ENCODE measurements around the gene AHDC1. TPM values are rescaled to one million over a fixed set of nuclear protein-coding genes. Genes with fewer than 3 reads are reported as not detected.

AHDC1 gene
- polyA plus RNA-seq, 1 experiment, result 3.0 TPM

DNA sequence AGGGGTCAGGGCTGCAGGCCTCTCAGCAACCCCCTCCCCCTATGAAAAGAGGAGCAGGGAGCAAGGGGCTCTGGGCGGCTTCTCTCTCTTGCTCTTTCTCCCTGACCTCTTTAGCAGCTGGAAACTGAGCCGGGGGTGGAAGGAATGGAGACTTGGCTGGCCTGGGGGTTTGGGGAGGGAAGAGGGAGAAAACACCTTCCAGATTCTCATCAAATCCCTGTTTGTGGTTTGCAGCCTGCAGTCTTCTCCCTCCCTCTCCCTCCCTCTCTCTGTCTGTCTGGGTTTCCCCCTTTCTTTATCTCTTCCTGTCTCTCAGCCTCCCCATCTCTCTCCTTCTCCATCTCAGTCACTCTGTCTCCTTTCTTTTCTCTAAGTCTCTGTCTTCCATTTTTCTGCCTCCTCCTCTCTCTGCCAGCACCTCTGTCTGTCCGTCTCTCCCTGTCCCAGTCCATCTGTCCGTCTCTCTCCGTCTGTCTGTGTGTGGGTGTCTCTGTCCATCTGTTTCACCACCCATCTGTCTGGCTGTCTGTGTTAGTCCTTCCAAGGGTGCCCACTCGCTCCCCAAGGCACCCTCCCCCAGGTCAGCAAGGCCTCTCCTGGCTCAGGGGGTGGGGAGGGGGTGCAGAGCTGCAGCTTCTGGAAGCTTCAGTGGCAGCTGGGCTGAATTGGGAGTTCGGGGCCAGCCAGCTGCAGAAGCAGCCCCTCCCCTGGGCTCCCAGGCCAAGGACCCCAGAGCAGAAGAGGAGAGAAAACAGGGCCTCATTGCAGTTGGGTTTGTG lies 6.2 kb downstream of the AHDC1 start:
- ChIA-PET CTCF (no interaction called here), POLR2A (no interaction called here)
- Histone ChIP-seq H3K27me3 (ENCODE audit: control insufficient read depth, insufficient read depth, low read length) (no peaks in the 10 kb centered on the region), H3K4me3 (ENCODE audit: low read depth, low read length) (no peak overlapping the region), H3K9me3 (ENCODE audit: control insufficient read depth, insufficient read depth, low read length) (no peaks in the 10 kb centered on the region), H3K27ac (ENCODE audit: low read depth, low read length) (peak overlapping the region; percentile 12)
- DNase-seq (ENCODE audit: low read depth, low spot score), result no peak
- TF ChIP-seq, protein P1, sequence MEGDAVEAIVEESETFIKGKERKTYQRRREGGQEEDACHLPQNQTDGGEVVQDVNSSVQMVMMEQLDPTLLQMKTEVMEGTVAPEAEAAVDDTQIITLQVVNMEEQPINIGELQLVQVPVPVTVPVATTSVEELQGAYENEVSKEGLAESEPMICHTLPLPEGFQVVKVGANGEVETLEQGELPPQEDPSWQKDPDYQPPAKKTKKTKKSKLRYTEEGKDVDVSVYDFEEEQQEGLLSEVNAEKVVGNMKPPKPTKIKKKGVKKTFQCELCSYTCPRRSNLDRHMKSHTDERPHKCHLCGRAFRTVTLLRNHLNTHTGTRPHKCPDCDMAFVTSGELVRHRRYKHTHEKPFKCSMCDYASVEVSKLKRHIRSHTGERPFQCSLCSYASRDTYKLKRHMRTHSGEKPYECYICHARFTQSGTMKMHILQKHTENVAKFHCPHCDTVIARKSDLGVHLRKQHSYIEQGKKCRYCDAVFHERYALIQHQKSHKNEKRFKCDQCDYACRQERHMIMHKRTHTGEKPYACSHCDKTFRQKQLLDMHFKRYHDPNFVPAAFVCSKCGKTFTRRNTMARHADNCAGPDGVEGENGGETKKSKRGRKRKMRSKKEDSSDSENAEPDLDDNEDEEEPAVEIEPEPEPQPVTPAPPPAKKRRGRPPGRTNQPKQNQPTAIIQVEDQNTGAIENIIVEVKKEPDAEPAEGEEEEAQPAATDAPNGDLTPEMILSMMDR (IDR thresholded peaks at IDR 0.05; ENCODE audit: low read depth, low read length), result no peak

DNA sequence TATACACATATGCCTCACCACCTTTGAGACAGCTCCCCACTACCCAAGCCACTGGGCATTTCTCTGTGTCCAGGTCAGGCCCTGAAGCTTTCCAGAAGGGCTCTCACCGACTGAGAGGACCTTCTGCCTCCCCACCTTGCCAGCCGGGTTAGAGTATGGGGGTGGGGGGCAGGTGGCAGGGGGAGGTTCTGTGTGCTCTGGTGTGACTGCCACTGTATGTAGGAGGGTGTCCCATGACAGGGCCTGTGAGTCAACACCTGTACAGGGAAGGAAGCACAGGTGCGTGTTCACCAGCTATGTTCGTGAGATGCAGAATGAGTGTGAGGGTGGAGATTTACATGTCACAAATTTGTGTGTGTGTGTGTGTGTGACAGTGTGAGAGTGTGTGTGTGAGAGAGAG lies 7.0 kb downstream of the AHDC1 start:
- Histone ChIP-seq H3K9me3 (ENCODE audit: control insufficient read depth, insufficient read depth, low read length) (no peaks in the 10 kb centered on the region; the same call in 1 of the 2 replicates), H3K27me3 (ENCODE audit: control insufficient read depth, insufficient read depth, low read length) (no peaks in the 10 kb centered on the region), H3K4me3 (ENCODE audit: low read depth, low read length) (no peak overlapping the region), H3K27ac (ENCODE audit: low read depth, low read length) (no peak overlapping the region)
- TF ChIP-seq, protein P1 (IDR thresholded peaks at IDR 0.05; ENCODE audit: low read depth, low read length), result no peak
- no peak for DNase-seq (ENCODE audit: low read depth, low spot score)
- ChIA-PET POLR2A (no interaction called here), CTCF (interaction anchor here (0.6 to 1.0 kb wide), 2 partner anchors 200 to 552 kb away, joined by 3 read pairs; no protein-coding TSS in a partner anchor)

DNA sequence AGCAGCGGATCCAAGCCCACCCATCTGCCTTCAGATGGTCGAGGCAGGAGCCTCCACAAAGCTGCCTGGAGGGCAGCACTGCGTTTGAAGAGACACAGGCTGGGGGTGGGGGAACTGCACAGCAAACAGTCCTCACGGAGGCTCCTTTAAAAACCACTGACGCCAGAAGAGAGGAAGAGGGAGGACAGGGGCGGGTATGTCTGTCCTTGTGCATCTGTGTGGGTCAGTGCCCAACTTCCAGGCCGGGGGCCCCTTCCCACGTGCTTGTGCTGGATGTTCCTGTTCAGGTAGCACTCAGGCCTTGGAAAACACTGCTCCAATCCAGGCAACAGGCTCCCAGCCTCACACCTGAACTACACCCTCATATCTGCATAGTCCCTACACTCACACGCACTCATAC lies 7.7 kb downstream of the AHDC1 start:
- Histone ChIP-seq H3K27ac (ENCODE audit: low read depth, low read length) (no peak overlapping the region), H3K9me3 (ENCODE audit: control insufficient read depth, insufficient read depth, low read length) (no peaks in the 10 kb centered on the region; the same call in 1 of the 2 replicates), H3K4me3 (ENCODE audit: low read depth, low read length) (no peak overlapping the region), H3K27me3 (ENCODE audit: control insufficient read depth, insufficient read depth, low read length) (no peaks in the 10 kb centered on the region)
- TF ChIP-seq, protein P1 (IDR thresholded peaks at IDR 0.05; ENCODE audit: low read depth, low read length), result no peak
- DNase-seq (ENCODE audit: low read depth, low spot score), result no peak
- POLR2A ChIA-PET, result interaction anchor here (0.5 to 1.2 kb wide), 3 partner anchors 39 to 150 kb away, joined by 3 to 6 read pairs (median 4); no protein-coding TSS in a partner anchor
- CTCF ChIA-PET, result interaction anchor here (0.6 to 2.1 kb wide), 3 partner anchors 39 to 552 kb away, joined by 3 to 17 read pairs (median 3); no protein-coding TSS in a partner anchor

DNA sequence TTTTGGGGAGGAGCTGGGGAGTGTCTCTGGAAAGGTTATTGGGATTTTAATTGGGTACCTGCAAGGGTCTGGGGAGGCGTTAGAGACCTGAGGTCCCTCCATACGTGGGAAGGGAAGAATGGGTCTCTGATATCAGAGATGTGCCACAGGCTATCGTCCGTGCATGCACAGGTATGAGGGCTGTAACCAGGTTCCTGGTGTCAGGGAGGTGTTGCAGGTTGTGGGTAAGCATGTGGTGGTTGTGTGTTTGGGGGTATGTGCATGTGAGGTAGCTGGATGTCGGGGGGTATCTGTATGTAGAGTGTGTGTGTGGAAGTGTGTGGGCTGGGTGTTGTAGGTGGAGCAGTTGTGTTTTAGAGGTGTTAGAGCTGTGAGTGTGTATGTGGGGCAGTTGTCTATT lies 8.3 kb downstream of the AHDC1 start:
- DNase-seq (ENCODE audit: low read depth, low spot score), result no peak
- H3K27ac ChIP-seq (ENCODE audit: low read depth, low read length), result no peak overlapping the region
- H3K4me3 ChIP-seq (ENCODE audit: low read depth, low read length), result no peak overlapping the region
- TF ChIP-seq, protein P1 (IDR thresholded peaks at IDR 0.05; ENCODE audit: low read depth, low read length), result no peak
- CTCF ChIA-PET, result interaction anchor here (0.9 to 2.1 kb wide), 2 partner anchors 39 to 263 kb away, joined by 3 to 17 read pairs; no protein-coding TSS in a partner anchor
- no peaks in the 10 kb centered on the region for H3K27me3 ChIP-seq (ENCODE audit: control insufficient read depth, insufficient read depth, low read length)
- no peaks in the 10 kb centered on the region; the same call in 1 of the 2 replicates for H3K9me3 ChIP-seq (ENCODE audit: control insufficient read depth, insufficient read depth, low read length)
- POLR2A ChIA-PET, result interaction anchor here (0.5 to 1.2 kb wide), 3 partner anchors 39 to 149 kb away, joined by 3 to 6 read pairs (median 4); no protein-coding TSS in a partner anchor
